Right lobe of liver (tissue), 5 donors: Measurements from ENCODE around the gene LYPD6B. TPM values are rescaled to one million over a fixed set of nuclear protein-coding genes. Genes with fewer than 3 reads are reported as not detected.

ENCODE experiments used
- total RNA-seq, 6 experiments: library from RNA; depleted of rRNA in 2 of 6; stranded (reverse); fragments of >200 nt in 2 of 6; fragmentation: NEBNext Ultra II Directional in 3 of 6; extraction: Animal tissue kit (Norgen Biotek cat#: 25700) in 3 of 6; gene quantifications; one replicate each; pipeline versions ENCODE4 v1.1.0 to v1.2.4, GENCODE V29; 2016 to 2023
- donor health status: DM: no; HTN: no; CAD: no.
- donor health status: DM: no; HTN: no; CAD: no.
- donor health status: DM: no; HTN: yes; CAD: no.
- donor health status: DM: no; HTN: yes; CAD: no.

The LYPD6B gene
- total RNA-seq, 6 experiments from 2014 or later, result 0.30 to 0.31 TPM; not detected in 4

Other genes with a start within 250 kb of the LYPD6B start
- gene KIF5C, start 163.5 kb upstream of the LYPD6B start, total RNA-seq, result 1 to 10 TPM in 1 of 6 experiments, under 1 TPM in 5; 0.07 to 1.1 (median 0.34) TPM